Liver (tissue), 9 donors: ENCODE measurements around the gene PARP15. TPM values are rescaled to one million over a fixed set of nuclear protein-coding genes. Genes with fewer than 3 reads are reported as not detected.

Experiments
- DNase-seq: peaks from one replicate; pipeline ENCODE4 v3.0.0-alpha.2; 2017; ENCODE audit warnings: low spot score
- H3K27ac ChIP-seq, 2 donors: one replicate each; pipeline ENCODE4 v1.7.0; 2013; ENCODE audit warnings: inconsistent platforms in 2 of 2, low read length in 2 of 2, control low read depth in 1 of 2, low read depth in 1 of 2, mild to moderate bottlenecking in 1 of 2
- H3K27me3 ChIP-seq, 4 donors: one replicate each; pipeline versions ENCODE4 v1.6.1 to v1.7.0; 2013; ENCODE audit warnings: low read length in 3 of 4, inconsistent platforms in 1 of 4, mild to moderate bottlenecking in 1 of 4, moderate library complexity in 1 of 4; ENCODE audit not compliant: control insufficient read depth in 4 of 4, insufficient read depth in 4 of 4
- H3K36me3 ChIP-seq, 4 donors: one replicate each; pipeline versions ENCODE4 v1.6.1 to v1.7.0; 2013; ENCODE audit warnings: low read length in 3 of 4, mild to moderate bottlenecking in 3 of 4, low read depth in 1 of 4, moderate library complexity in 1 of 4; ENCODE audit not compliant: control insufficient read depth in 4 of 4, insufficient read depth in 3 of 4
- H3K4me1 ChIP-seq, 4 donors: one replicate each; pipeline versions ENCODE4 v1.6.1 to v1.7.0; 2013; ENCODE audit warnings: low read length in 3 of 4, mild to moderate bottlenecking in 3 of 4, moderate library complexity in 1 of 4; ENCODE audit not compliant: control insufficient read depth in 4 of 4, insufficient read depth in 4 of 4
- H3K4me3 ChIP-seq, 3 donors: one replicate each; pipeline versions ENCODE4 v1.6.1 to v1.7.0; 2013; ENCODE audit warnings: low read length in 3 of 3, control low read depth in 1 of 3, low read depth in 1 of 3, mild to moderate bottlenecking in 1 of 3
- H3K9ac ChIP-seq, 2 donors: one replicate each; pipeline ENCODE4 v1.7.0; 2013; ENCODE audit warnings: low read length in 2 of 2, mild to moderate bottlenecking in 2 of 2, moderate library complexity in 2 of 2, control low read depth in 1 of 2, low read depth in 1 of 2
- H3K9me3 ChIP-seq, 4 donors: one replicate each; pipeline versions ENCODE4 v1.6.1 to v1.7.0; 2013; ENCODE audit warnings: low read length in 3 of 4; ENCODE audit not compliant: control insufficient read depth in 4 of 4
- ATF3 ChIP-seq: IDR thresholded peaks from 2 replicates; pipeline ENCODE4 v1.6.1; 2016; ENCODE audit warnings: antibody characterized with exemption
- CTCF ChIP-seq: fragments of 150-350 bp; IDR thresholded peaks from 2 replicates; pipeline ENCODE4 v1.5.1; 2017; ENCODE audit warnings: improper control_type of control experiment, low read depth, low read length; ENCODE audit not compliant: missing input control
- EGR1 ChIP-seq, 2 donors: IDR thresholded peaks; 2 replicates each; pipeline ENCODE4 v1.6.1; 2016 to 2018; ENCODE audit warnings: antibody characterized with exemption in 2 of 2, low read depth in 2 of 2
- FOXA1 ChIP-seq: IDR thresholded peaks from 2 replicates; pipeline ENCODE4 v1.6.1; 2016; ENCODE audit warnings: antibody characterized with exemption
- FOXA2 ChIP-seq: IDR thresholded peaks from 2 replicates; pipeline ENCODE4 v1.6.1; 2016; ENCODE audit warnings: antibody characterized with exemption
- GABPA ChIP-seq, 2 donors: IDR thresholded peaks in 1 of 2; conservative IDR thresholded peaks in 1 of 2; 2 replicates each; pipeline ENCODE4 v1.6.1; 2016; ENCODE audit warnings: antibody characterized with exemption in 2 of 2, mild to moderate bottlenecking in 1 of 2, moderate library complexity in 1 of 2
- HNF4A ChIP-seq, 2 donors: conservative IDR thresholded peaks; 2 replicates each; pipeline ENCODE4 v1.6.1; 2016; ENCODE audit warnings: antibody characterized with exemption in 2 of 2, mild to moderate bottlenecking in 2 of 2
- HNF4G ChIP-seq: IDR thresholded peaks from 2 replicates; pipeline ENCODE4 v1.6.1; 2016; ENCODE audit warnings: antibody characterized with exemption
- JUND ChIP-seq, 2 donors: IDR thresholded peaks; 2 replicates each; pipeline ENCODE4 v1.6.1; 2016; ENCODE audit warnings: antibody characterized with exemption in 2 of 2
- NR2F2 ChIP-seq: IDR thresholded peaks from 2 replicates; pipeline ENCODE4 v1.6.1; 2016; ENCODE audit warnings: antibody characterized with exemption
- RAD21 ChIP-seq, 2 donors: IDR thresholded peaks; 2 replicates each; pipeline ENCODE4 v1.6.1; 2016; ENCODE audit warnings: antibody characterized with exemption in 2 of 2, mild to moderate bottlenecking in 2 of 2
- REST ChIP-seq: IDR thresholded peaks from 2 replicates; pipeline ENCODE4 v1.6.1; 2016; ENCODE audit warnings: antibody characterized with exemption, mild to moderate bottlenecking
- RXRA ChIP-seq, 2 donors: IDR thresholded peaks; 2 replicates each; pipeline ENCODE4 v1.6.1; 2017 to 2018; ENCODE audit warnings: antibody characterized with exemption in 2 of 2, mild to moderate bottlenecking in 1 of 2
- SP1 ChIP-seq: IDR thresholded peaks from 2 replicates; pipeline ENCODE4 v1.6.1; 2018; ENCODE audit warnings: antibody characterized with exemption, mild to moderate bottlenecking
- TAF1 ChIP-seq: conservative IDR thresholded peaks from 2 replicates; pipeline ENCODE4 v1.6.1; 2016; ENCODE audit warnings: antibody characterized with exemption, mild to moderate bottlenecking
- ZBTB33 ChIP-seq: IDR thresholded peaks from 2 replicates; pipeline ENCODE4 v1.6.1; 2016; ENCODE audit warnings: antibody characterized with exemption
- WGBS: extraction: QIAGEN DNeasy Blood & Tissue Kit; methylation state at CpG from one replicate; pipeline ENCODE4 v1.1.7; 2013; 5-methylcytosine and 5-hydroxymethylcytosine counted together
- polyA plus RNA-seq, 2 donors: library from polyadenylated mRNA; stranded (reverse) in 1 of 2; unstranded in 1 of 2; fragments of 200-250 nt in 1 of 2; fragments of >200 nt in 1 of 2; fragmentation: Nextera tagmentation in 1 of 2; extraction: Ambion mirVana in 1 of 2; gene quantifications; one replicate each; pipeline versions ENCODE4 v1.2.1 to v1.2.3, GENCODE V29; 2013 to 2015
- total RNA-seq, 2 donors: library from RNA; depleted of rRNA; stranded (reverse); fragments of >200 nt; gene quantifications; one replicate each; pipeline ENCODE4 v1.2.3, GENCODE V29; 2014
- TF ChIP-seq, protein P1 (sequence below): IDR thresholded peaks from 2 replicates; pipeline ENCODE4 v1.6.1; 2016; ENCODE audit warnings: antibody characterized with exemption
- donor health status: healthy.
- donor health status: healthy.
- donor health status: healthy.
- donor health status: healthy.
- donor health status: healthy.

Gene PARP15
- total and polyA plus RNA-seq, 4 donors, result 0.28 to 3.3 (median 2.5) TPM

GRCh38 chr3:122555275-122556071 is 22.0 kb upstream of the PARP15 start:
- no peak overlapping the region for H3K9ac ChIP-seq
- no peak overlapping the region for H3K4me3 ChIP-seq
- no peaks in the 10 kb centered on the region for H3K27me3 ChIP-seq
- H3K27ac ChIP-seq, result no peak overlapping the region
- TF ChIP-seq TAF1 (no peak), HNF4A (conservative IDR thresholded peaks at IDR 0.05) (no peak)
- WGBS, result 93% methylated on average over 6 of the region's 6 CpGs
- DNase-seq, result no peak
- peaks cover 14 to 56% (median 54%) of the 10 kb centered on the region in 4 donors for H3K36me3 ChIP-seq
- no peaks in the 10 kb centered on the region for H3K9me3 ChIP-seq
- H3K4me1 ChIP-seq, result peaks cover 0 to 29% (median 10%) of the 10 kb centered on the region in 4 donors

GRCh38 chr3:122557356-122557755 is 20.1 kb upstream of the PARP15 start:
- no peak overlapping the region for H3K27ac ChIP-seq
- no peak for DNase-seq
- H3K9ac ChIP-seq, result no peak overlapping the region
- H3K4me1 ChIP-seq, result peaks cover 0 to 42% (median 12%) of the 10 kb centered on the region in 4 donors
- no peaks in the 10 kb centered on the region for H3K27me3 ChIP-seq
- peaks cover 9 to 42% (median 39%) of the 10 kb centered on the region in 4 donors for H3K36me3 ChIP-seq
- H3K9me3 ChIP-seq, result no peaks in the 10 kb centered on the region
- no peak for TF ChIP-seq TAF1
- no peak for TF ChIP-seq ZBTB33
- no peak for TF ChIP-seq HNF4G
- no peak for TF ChIP-seq ATF3
- no peak for TF ChIP-seq CTCF
- TF ChIP-seq, protein P1, sequence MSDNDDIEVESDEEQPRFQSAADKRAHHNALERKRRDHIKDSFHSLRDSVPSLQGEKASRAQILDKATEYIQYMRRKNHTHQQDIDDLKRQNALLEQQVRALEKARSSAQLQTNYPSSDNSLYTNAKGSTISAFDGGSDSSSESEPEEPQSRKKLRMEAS, result no peak
- no peak for TF ChIP-seq FOXA2
- no peak for TF ChIP-seq RAD21 (IDR thresholded peaks at IDR 0.05)
- TF ChIP-seq NR2F2, result no peak
- no peak for TF ChIP-seq RXRA (IDR thresholded peaks at IDR 0.05)
- TF ChIP-seq HNF4A (conservative IDR thresholded peaks at IDR 0.05), result no peak
- no peak for TF ChIP-seq JUND (IDR thresholded peaks at IDR 0.05)
- no peak for TF ChIP-seq EGR1 (IDR thresholded peaks at IDR 0.05; ENCODE audit: low read depth in 2 of 2)
- no peak for TF ChIP-seq SP1
- no peak for TF ChIP-seq REST
- no peak for TF ChIP-seq GABPA (IDR thresholded peaks at IDR 0.05 in 1 of 2, conservative IDR thresholded peaks at IDR 0.05 in 1 of 2)
- TF ChIP-seq FOXA1, result no peak
- WGBS, result 94% methylated on average over 5 of the region's 5 CpGs
- H3K4me3 ChIP-seq, result no peak overlapping the region
